Measurements from ENCODE around the gene PLIN5.
A peak's percentile ranks its signal among the peaks of the same experiment; 100 is the strongest.

Gene PLIN5

DNA sequence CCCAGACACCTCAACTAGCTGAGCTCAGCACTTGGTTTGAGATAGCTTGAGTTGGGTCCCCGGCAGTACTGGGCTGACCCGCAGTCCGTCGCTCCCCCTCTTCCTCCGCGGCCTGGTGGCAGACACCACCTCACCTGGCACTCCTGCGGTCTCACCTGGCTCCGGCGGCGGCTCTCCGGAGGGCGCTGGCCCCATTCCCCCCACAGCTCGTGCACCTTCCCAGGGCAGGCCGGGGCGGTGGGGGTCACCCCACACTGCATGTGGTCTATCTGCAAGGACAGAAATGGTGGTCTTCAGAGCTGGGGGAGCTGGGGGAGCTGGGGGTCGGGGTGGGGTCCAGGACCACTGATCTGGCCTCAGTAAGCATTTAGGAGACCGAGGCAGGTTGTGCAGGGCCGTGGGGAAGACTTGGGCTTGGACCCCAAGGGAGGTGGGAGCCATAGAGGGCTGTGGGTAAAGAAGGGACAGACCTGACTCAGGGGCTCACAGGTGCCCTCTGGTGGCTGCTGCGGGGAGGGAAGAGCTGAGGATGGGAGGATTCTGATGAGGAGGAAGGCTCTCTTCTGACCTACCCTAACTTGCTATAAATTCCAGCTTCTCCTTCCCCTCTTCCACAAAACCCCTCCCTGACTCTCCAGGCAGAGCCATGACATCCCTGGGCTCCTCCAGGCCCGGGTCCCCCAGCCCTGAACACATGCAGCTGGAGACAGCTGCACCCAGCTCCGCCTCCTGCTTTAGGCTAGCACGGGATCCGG is 10.0 kb downstream of the PLIN5 start:
- DNase-seq (ENCODE audit: extremely low read depth in 1 of 2, low read depth in 1 of 2), result peak; percentile 4 to 51

DNA sequence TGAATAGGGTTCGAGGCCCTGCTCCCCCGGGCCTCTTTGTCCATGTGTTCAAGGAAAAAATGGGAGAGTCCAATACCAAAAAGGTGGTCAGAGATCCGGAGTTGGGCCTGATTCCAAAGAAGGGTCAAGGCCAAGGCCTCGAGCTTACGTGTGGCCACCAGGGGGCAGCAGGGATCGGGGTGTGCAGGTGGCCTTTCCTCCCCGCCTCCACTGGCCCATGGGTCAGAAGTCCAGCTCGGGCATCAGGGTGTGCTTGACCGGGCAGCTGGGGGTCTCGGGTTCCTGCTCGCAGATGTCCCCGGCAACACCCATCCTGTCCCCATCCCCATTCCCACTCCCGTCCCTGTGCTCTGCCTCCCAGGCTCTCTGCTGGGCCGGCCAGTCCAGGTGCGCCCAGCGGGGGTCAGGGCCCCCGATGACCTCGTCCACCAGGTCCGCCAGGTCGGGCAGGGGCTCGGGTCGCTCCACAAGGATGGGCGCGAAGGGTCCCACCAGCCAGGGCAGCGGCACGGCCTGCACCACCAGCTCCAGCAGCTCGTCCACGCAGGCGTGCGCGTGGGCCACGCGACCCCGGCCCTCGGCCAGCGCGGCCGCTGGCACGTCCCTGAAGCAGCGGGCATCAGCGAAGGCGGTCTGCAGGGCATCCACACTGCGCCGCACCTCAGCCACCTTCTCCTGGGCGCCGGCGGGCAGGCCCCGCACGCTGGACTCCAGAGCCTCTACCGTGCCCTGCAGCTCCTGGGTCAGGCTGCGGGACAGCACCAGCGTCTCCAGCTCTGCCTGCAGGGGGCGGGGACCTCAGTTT is 11.5 kb downstream of the PLIN5 start:
- no peak for DNase-seq (ENCODE audit: extremely low read depth in 1 of 2, low read depth in 1 of 2)

- DNase-seq (ENCODE audit: extremely low read depth in 1 of 2, low read depth in 1 of 2), result no peak
Measured at GRCh38 chr19:4522291-4523002, 12.6 kb downstream of the PLIN5 start.

GRCh38 chr19:4521888-4522242 is 13.2 kb downstream of the PLIN5 start:
- DNase-seq (ENCODE audit: extremely low read depth in 1 of 2, low read depth in 1 of 2), result no peak

- DNase-seq (ENCODE audit: extremely low read depth in 1 of 2, low read depth in 1 of 2), result no peak
Measured at GRCh38 chr19:4521170-4521887, 13.7 kb downstream of the PLIN5 start.

DNA sequence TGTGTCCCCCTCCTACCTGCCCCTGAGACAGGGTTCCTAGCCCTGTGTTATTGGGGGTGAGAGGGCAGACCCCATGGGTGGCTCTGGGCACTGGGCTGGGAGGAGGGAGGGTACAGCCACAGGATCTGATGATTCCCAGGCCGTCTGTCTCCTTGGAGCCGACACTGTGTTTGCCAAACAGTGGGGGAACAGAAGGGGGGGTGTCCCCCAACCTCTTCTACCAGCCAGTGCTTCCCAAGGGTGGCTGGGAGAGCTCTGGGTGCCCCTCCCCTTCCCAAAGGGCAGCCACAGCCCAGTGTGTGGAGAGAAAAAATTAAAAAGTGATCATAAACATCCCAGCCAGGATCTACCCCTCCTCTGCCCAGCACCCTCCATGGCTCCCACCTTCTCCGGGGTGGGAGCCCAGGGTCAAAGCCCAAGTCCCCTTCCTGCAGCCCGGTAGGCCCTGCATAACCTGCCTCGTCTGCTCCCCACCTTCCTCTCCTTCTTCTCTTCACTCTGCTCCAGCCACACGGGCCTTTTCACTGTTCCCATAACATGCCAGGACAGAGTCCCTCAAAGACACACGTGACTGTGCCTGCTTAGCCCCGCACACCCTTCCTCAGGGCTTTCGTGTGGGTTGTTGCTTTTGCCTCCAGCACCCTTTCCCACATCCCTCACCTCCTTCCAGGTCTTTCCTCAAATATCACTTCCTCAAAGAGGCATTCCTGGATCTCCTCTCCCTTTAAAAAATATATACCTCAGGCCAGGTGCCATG is 15.3 kb downstream of the PLIN5 start:
- DNase-seq (ENCODE audit: extremely low read depth in 1 of 2, low read depth in 1 of 2), result no peak

- DNase-seq (ENCODE audit: extremely low read depth in 1 of 2, low read depth in 1 of 2), result no peak
Measured at GRCh38 chr19:4519172-4519496, 15.9 kb downstream of the PLIN5 start.

DNA sequence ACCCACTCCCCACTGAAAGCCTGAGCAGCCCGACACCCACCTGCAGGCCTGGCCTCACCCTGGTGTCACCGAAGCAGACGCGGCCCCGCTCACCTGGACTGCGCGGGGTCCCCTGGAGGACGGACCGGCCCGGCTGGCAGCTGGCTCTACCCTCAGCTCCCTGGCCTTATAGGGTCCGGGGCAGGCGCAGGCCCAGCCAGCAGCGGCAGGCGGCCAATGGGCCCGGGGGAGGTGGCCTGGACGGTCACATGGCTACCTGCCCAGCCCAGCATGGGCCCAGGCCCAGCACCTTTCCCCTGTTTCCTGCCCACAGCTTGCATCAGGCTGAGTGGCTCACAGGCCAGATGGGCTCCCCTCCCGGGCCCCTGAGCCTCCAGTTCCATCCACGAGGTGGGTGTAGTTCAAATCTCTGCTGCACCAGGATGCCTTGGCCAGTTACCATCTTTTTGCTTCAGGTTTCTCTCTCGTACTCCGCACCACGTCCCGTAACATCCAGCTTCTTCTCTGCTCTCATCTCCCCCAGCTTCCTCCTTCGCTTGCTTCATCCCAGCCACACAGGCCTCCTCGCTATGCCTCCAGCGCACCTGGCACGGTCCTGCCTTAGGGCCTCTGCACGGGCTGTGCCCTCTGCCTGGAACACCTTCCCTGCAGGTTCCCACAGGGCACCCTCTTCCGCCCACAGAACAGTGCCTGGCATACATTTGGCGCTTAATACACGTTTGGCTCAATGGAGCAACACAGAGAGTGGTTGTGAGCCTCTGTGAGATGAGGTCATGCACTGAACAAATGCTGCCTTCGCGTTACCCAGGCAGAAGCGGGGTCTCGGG is 16.5 kb downstream of the PLIN5 start, which contains the start of gene PLIN4:
Gene PLIN4, minus strand, starts transcription at position 142 of the 827 bp plus-strand sequence. CDS start 214 bp downstream, outside the sequence.
- DNase-seq (ENCODE audit: extremely low read depth in 1 of 2, low read depth in 1 of 2), result no peak

GRCh38 chr19:4517451-4518057 is 17.5 kb downstream of the PLIN5 start:
- DNase-seq (ENCODE audit: extremely low read depth in 1 of 2, low read depth in 1 of 2), result no peak

DNA sequence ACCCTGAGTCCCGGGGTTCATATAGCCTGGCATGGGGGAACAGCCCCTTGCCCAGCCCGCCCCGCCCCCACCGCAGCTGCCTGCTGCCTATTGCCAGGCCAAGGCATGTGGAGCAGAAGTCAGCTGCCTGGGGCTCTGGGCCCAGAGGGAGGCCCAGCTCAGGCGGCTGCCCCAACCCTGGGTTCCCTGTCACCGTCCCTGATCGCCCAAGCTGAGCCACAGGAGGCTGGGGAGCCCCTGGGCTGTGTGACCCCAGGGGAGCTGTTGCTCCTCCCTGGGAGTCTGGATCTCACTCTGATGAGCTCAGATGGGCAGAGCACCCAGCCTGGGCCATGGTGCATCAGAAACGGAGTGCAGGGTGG is 18.1 kb downstream of the PLIN5 start:
- DNase-seq (ENCODE audit: extremely low read depth in 1 of 2, low read depth in 1 of 2), result no peak

DNA sequence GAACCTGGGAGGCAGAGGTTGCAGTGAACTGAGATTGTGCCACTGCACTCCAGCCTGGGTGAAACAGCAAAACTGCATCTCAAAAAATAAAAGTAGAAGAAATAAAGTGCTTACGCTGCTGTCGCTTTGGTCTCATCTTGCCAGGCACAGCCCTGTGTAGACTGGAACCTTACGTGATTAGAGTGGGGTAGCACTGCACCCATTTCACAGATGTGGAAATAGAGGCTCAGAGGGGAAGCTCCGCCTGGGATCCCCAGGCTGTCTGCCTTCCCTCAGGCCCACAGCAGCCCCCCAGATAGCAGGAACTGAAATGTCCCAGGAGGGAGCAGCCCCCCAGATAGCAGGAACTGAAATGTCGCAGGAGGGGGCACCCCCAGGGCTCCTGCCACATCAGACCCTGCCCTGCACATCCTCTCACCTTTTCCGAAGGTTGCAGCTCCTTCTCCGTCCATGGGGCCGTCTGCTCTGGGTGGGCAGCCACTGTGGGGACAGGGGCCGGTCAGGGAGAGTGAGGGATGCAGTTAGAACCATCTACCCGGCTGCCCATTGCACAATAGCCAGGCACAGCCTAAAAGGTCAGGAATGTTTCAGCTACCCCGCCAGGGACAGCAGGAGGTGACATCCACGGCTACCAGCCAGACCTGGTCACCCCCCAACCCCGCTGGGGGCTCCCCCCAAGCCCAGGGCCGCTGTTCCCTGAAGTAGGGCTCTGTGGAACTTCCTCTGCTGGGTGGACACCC is 18.7 kb downstream of the PLIN5 start:
- DNase-seq (ENCODE audit: extremely low read depth in 1 of 2, low read depth in 1 of 2), result no peak

GRCh38 chr19:4515732-4516131 is 19.3 kb downstream of the PLIN5 start:
- DNase-seq (ENCODE audit: extremely low read depth in 1 of 2, low read depth in 1 of 2), result no peak

DNA sequence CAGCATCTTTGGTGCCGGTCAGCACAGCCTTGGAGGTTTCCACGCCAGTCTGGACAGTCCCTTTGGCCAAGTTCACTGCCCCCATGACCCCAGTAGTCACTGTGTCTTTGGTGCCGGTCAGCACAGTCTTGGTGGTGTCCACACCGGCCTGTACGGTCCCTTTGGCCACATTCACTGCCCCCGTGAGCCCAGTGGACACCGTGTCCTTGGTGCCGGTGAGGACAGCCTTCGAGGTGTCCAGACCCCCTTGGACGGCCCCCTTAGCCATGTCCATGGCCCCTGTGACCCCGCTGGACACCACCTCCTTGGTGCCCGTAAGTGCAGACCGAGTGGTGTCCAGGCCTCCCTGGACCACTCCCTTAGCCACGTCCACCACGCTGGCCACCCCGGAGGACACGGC is 21.8 kb downstream of the PLIN5 start:
- DNase-seq (ENCODE audit: extremely low read depth in 1 of 2, low read depth in 1 of 2), result no peak

- no peak for DNase-seq (ENCODE audit: extremely low read depth in 1 of 2, low read depth in 1 of 2)
Measured at GRCh38 chr19:4512070-4512469, 23.0 kb downstream of the PLIN5 start.

DNA sequence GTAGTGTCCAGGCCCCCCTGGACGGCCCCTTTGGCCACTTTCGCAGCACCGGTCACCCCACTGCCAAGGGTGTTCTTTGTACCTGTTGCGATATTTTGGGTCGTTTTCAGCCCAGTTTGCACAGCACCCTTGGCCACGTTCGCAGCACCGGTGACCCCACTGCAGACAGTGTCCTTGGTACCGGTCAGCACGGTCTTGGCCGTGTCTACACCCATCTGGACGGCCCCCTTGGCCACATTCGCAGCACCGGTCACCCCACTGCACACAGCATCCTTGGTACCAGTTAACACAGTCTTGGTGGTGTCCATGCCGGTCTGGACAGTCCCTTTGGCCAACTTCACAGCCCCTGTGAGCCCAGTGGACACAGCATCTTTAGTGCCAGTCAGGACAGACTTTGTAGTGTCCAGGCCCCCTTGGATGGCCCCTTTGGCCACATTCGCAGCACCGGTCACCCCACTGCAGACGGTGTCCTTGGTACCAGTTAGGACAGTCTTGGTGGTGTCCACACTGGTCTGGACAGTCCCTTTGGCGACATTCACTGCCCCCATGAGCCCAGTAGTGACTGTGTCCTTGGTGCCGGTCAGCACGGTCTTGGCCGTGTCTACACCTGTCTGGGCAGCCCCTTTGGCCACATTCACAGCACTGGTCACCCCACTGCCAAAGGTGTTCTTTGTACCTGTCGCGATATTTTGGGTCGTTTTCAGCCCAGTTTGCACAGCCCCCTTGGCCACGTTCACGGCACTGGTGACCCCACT is 23.5 kb downstream of the PLIN5 start:
- no peak for DNase-seq (ENCODE audit: extremely low read depth in 1 of 2, low read depth in 1 of 2)

DNA sequence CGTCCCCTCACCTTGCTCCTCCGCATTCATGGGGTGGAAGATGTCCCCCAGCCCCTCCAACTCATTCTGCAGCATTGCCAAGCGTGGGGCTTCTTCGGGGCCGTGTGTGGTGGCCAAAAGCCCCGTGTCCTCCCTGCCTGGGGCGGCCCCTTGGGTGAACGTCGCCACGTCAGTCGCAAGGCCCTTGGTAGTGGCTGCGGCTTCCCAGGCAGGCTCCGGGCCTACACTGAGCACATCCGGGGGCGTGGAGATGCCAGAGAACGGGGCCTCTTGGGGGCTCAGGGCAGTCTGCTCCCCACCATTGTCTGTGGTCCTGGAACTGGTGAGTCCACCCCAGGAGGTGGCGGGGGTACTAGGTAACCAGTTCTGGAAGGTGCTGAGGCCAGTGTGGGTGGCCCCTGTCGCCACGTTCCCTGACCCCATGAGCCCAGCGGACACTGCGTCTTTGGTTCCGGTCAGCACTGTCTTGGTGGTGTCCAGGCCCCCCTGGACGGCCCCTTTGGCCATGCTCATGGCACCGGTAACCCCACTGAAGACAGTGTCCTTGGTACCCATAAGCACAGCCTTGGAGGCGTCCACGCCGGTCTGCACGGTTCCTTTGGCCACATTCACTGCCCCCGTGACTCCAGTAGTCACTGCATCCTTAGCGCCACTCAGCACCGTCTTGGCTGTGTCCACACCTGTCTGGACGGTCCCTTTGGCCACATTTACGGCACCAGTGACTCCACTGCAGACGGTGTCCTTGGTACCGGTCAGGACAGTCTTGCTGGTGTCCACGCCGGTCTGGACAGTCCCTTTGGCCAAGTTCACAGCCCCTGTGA is 24.4 kb downstream of the PLIN5 start:
- DNase-seq (ENCODE audit: extremely low read depth in 1 of 2, low read depth in 1 of 2), result no peak

GRCh38 chr19:4508698-4509097 is 26.3 kb downstream of the PLIN5 start:
- DNase-seq (ENCODE audit: extremely low read depth in 1 of 2, low read depth in 1 of 2), result no peak

Measured in activated CD8-positive, alpha-beta memory T cell treated with anti-CD3 and anti-CD28 coated beads for 1 hour (primary cell).